Bronchus fibroblast of lung (primary cell): Measurements from ENCODE around the gene TNFRSF13B. TPM values are rescaled to one million over a fixed set of nuclear protein-coding genes. Genes with fewer than 3 reads are reported as not detected.

ENCODE experiments used
- total RNA-seq: library from RNA; depleted of rRNA; stranded (reverse); fragments of >200 nt; gene quantifications from 2 replicates; pipeline ENCODE4 v1.2.3, GENCODE V29; 2015

Gene TNFRSF13B
- not detected in 2 replicates for total RNA-seq

GRCh38 chr17:16971458-16972338, at the start of gene TNFRSF13B:
Gene TNFRSF13B, minus strand, starts transcription at chr17:16972118. Its CDS starts 43 bp downstream, at chr17:16972075.

Other genes with a start within 250 kb of the TNFRSF13B start
- 110 and 120 TPM in 2 replicates for gene MPRIP, start 70.3 kb upstream of the TNFRSF13B start, total RNA-seq
- gene PLD6, start 234.2 kb upstream of the TNFRSF13B start, total RNA-seq: 0.84 and 1.6 TPM in 2 replicates